Activated CD8-positive, alpha-beta T cell treated with anti-CD3 and anti-CD28 coated beads, Interleukin-2, amount 10 ng/mL, durations not matched to agents 7 days and 5 days (primary cell): Measurements from ENCODE around the gene SNRPN. TPM values are rescaled to one million over a fixed set of nuclear protein-coding genes. Genes with fewer than 3 reads are reported as not detected.
"Not testable (repeated sequence)": the region's sequence is repeated elsewhere in the genome, so short reads cannot be mapped to it uniquely, and the experiment has no call there.

Experiments
- ATAC-seq: fragments of 150-1000 bp; cut with Tn5 transposase; one replicate; pipeline ENCODE4 v1.10.0; 2021; ENCODE audit warnings: moderate library complexity
- CTCF ChIA-PET: fragments of 350-600 bp; sonication (Branson Sonifier 250); formaldehyde crosslinking; loops from one replicate; lab custom pipeline; 2021; ENCODE audit warnings: antibody characterized with exemption; lab: Charles Lee
- POLR2A ChIA-PET: fragments of 350-600 bp; sonication (Branson Sonifier 250); formaldehyde crosslinking; loops from one replicate; lab custom pipeline; 2021; ENCODE audit warnings: antibody characterized with exemption; lab: Charles Lee
- DNase-seq: peaks from one replicate; pipeline ENCODE4 v3.0.0-alpha.2; 2020
- H3K27ac Mint-ChIP-seq: one replicate; pipeline ENCODE4 v1.8.0; 2021; ENCODE audit warnings: mild to moderate bottlenecking, mixed read lengths
- H3K27me3 Mint-ChIP-seq: one replicate; pipeline ENCODE4 v1.8.0; 2021; ENCODE audit warnings: low read depth, mixed read lengths
- H3K36me3 Mint-ChIP-seq: one replicate; pipeline ENCODE4 v1.8.0; 2021; ENCODE audit warnings: low read depth, mixed read lengths
- H3K4me1 Mint-ChIP-seq: one replicate; pipeline ENCODE4 v1.8.0; 2021; ENCODE audit warnings: low read depth, mixed read lengths
- H3K4me3 Mint-ChIP-seq: one replicate; pipeline ENCODE4 v1.8.0; 2021; ENCODE audit warnings: mild to moderate bottlenecking, mixed read lengths
- H3K9me3 Mint-ChIP-seq: one replicate; pipeline ENCODE4 v1.8.0; 2022; ENCODE audit warnings: mixed read lengths; ENCODE audit not compliant: insufficient read depth
- total RNA-seq, 2 experiments: library from RNA; stranded (reverse); gene quantifications; one replicate each; pipeline ENCODE4 v1.2.3, GENCODE V29; 2021

The SNRPN gene
- total RNA-seq, 2 experiments from 2014 or later = 54.2 to 61.4 TPM

DNA sequence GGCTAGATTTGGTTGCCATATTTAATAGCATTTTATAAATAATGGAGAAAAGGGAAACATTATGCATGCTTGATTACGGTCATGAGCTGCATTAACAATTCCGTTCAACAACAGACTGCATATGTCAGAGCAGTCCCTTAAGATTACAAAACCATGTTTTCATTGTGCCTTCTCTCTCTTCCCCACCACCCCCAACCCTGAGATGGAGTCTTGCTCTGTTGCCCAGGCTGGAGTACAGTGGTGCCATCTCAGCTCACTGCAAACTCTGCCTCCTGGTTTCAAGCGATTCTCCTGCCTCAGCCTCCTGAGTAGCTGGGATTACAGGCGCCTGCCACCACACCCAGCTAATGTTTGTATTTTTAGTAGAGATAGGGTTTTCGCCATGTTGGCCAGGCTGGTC, 17.9 kb downstream of the SNRPN start:
- ATAC-seq, H3K27ac Mint-ChIP-seq, CTCF ChIA-PET, H3K4me3 Mint-ChIP-seq, POLR2A ChIA-PET, H3K27me3 Mint-ChIP-seq, H3K4me1 Mint-ChIP-seq, DNase-seq: not testable (repeated sequence)
- Mint-ChIP-seq H3K36me3 (peaks cover 78% of the 10 kb centered on the region), H3K9me3 (peaks cover 14% of the 10 kb centered on the region)

- H3K27me3 Mint-ChIP-seq = no peaks in the 10 kb centered on the region
- peaks cover 21% of the 10 kb centered on the region for H3K9me3 Mint-ChIP-seq
- ATAC-seq (no peak), DNase-seq (no peak)
- no peak overlapping the region for H3K27ac Mint-ChIP-seq
- CTCF ChIA-PET = no interaction called here
- POLR2A ChIA-PET = no interaction called here
- no peaks in the 10 kb centered on the region for H3K4me1 Mint-ChIP-seq
- H3K4me3 Mint-ChIP-seq = no peak overlapping the region
- peaks cover 78% of the 10 kb centered on the region for H3K36me3 Mint-ChIP-seq
These were observed 22.1 kb downstream of the SNRPN start for GRCh38 chr15:24976932-24977331.

GRCh38 chr15:24977686-24978085, 22.9 kb downstream of the SNRPN start:
- ChIA-PET POLR2A (no interaction called here), CTCF (no interaction called here)
- Mint-ChIP-seq H3K36me3 (peaks cover 83% of the 10 kb centered on the region), H3K9me3 (peaks cover 21% of the 10 kb centered on the region), H3K27me3 (no peaks in the 10 kb centered on the region), H3K27ac (no peak overlapping the region), H3K4me1 (no peaks in the 10 kb centered on the region), H3K4me3 (no peak overlapping the region)
- DNase-seq (no peak), ATAC-seq (no peak)

- Mint-ChIP-seq H3K9me3 (peaks cover 22% of the 10 kb centered on the region), H3K36me3 (peaks cover 82% of the 10 kb centered on the region), H3K27ac (no peak overlapping the region), H3K4me1 (no peaks in the 10 kb centered on the region), H3K27me3 (no peaks in the 10 kb centered on the region), H3K4me3 (no peak overlapping the region)
- ChIA-PET POLR2A (no interaction called here), CTCF (no interaction called here)
- ATAC-seq (no peak), DNase-seq (no peak)
These were observed 30.4 kb downstream of the SNRPN start for GRCh38 chr15:24985224-24985623.

- CTCF ChIA-PET = no interaction called here
- H3K27me3 Mint-ChIP-seq = no peaks in the 10 kb centered on the region
- ATAC-seq (no peak), DNase-seq (no peak)
- H3K27ac Mint-ChIP-seq = no peak overlapping the region
- H3K4me3 Mint-ChIP-seq = no peak overlapping the region
- H3K4me1 Mint-ChIP-seq = no peaks in the 10 kb centered on the region
- POLR2A ChIA-PET = no interaction called here
- peaks cover 84% of the 10 kb centered on the region for H3K36me3 Mint-ChIP-seq
- peaks cover 30% of the 10 kb centered on the region for H3K9me3 Mint-ChIP-seq
These were observed 31.9 kb downstream of the SNRPN start for GRCh38 chr15:24986653-24987052.

- H3K9me3 Mint-ChIP-seq = peaks cover 37% of the 10 kb centered on the region
- peaks cover 36% of the 10 kb centered on the region for H3K36me3 Mint-ChIP-seq
- ATAC-seq (no peak), DNase-seq (no peak)
- H3K27ac Mint-ChIP-seq = no peak overlapping the region
- ChIA-PET POLR2A (no interaction called here), CTCF (no interaction called here)
- H3K4me3 Mint-ChIP-seq = no peak overlapping the region
- H3K4me1 Mint-ChIP-seq = no peaks in the 10 kb centered on the region
- H3K27me3 Mint-ChIP-seq = no peaks in the 10 kb centered on the region
These were observed 64.6 kb downstream of the SNRPN start for GRCh38 chr15:25019434-25019833.

- H3K27ac Mint-ChIP-seq = no peak overlapping the region
- ChIA-PET CTCF (no interaction called here), POLR2A (no interaction called here)
- DNase-seq (no peak), ATAC-seq (no peak)
- H3K4me1 Mint-ChIP-seq = no peaks in the 10 kb centered on the region
- no peaks in the 10 kb centered on the region for H3K27me3 Mint-ChIP-seq
- H3K4me3 Mint-ChIP-seq = no peak overlapping the region
- H3K9me3 Mint-ChIP-seq = peaks cover 43% of the 10 kb centered on the region
- peaks cover 40% of the 10 kb centered on the region for H3K36me3 Mint-ChIP-seq
These were observed 67.4 kb downstream of the SNRPN start for GRCh38 chr15:25022233-25022632.

Other genes with a start within 250 kb of the SNRPN start
- 10 to 100 TPM in 1 of 2 experiments, 1 to 10 TPM in 1; 6.2 to 10.3 TPM for gene SNURF, start within 50 bp of the SNRPN start, total RNA-seq